Astrocyte of the spinal cord (primary cell): ENCODE measurements around the gene CCL17.

ENCODE experiments used
- DNase-seq: peaks from one replicate; pipeline ENCODE4 v3.0.0; 2011; ENCODE audit warnings: low read depth, low spot score
- H3K4me3 ChIP-seq: 2 replicates; pipeline ENCODE4 v1.5.1; 2011; ENCODE audit warnings: low read depth, mild to moderate bottlenecking, low read length, moderate library complexity
- CTCF ChIP-seq: IDR thresholded peaks from 2 replicates; pipeline ENCODE4 v1.5.1; 2012; ENCODE audit warnings: low read depth, mild to moderate bottlenecking, low read length, inconsistent platforms
- in situ Hi-C: cut with HindIII; loops from 2 replicates; pipeline ENCODE4 v1.10.0; 2017; ENCODE audit warnings: low sequenced_read_pairs

CCL17 gene

GRCh38 chr16:57360321-57360935, 44.1 kb upstream of the CCL17 start:
- H3K4me3 ChIP-seq: no peak overlapping the region
- no peak for TF ChIP-seq CTCF
- no peak for DNase-seq
- in situ Hi-C loops: no loop called here

GRCh38 chr16:57361404-57361803, 43.2 kb upstream of the CCL17 start:
- no peak for DNase-seq
- H3K4me3 ChIP-seq: no peak overlapping the region
- in situ Hi-C loops: no loop called here
- TF ChIP-seq CTCF: no peak

GRCh38 chr16:57364143-57364542, 40.4 kb upstream of the CCL17 start:
- in situ Hi-C loops: no loop called here
- TF ChIP-seq CTCF: no peak
- no peak for DNase-seq
- no peak overlapping the region for H3K4me3 ChIP-seq

GRCh38 chr16:57366544-57367040, 38.0 kb upstream of the CCL17 start:
- TF ChIP-seq CTCF: no peak

GRCh38 chr16:57367116-57367752, 37.3 kb upstream of the CCL17 start:
- no peak for DNase-seq
- no peak overlapping the region for H3K4me3 ChIP-seq
- no peak for TF ChIP-seq CTCF
- in situ Hi-C loops: no loop called here

More at GRCh38 chr16:57366544-57367040, 38.0 kb upstream of the CCL17 start:
- in situ Hi-C loops: no loop called here
- no peak for DNase-seq
- H3K4me3 ChIP-seq: no peak overlapping the region

- DNase-seq: no peak
- TF ChIP-seq CTCF: no peak
- H3K4me3 ChIP-seq: no peak overlapping the region
- in situ Hi-C loops: no loop called here
Measured at GRCh38 chr16:57371494-57372371, 32.8 kb upstream of the CCL17 start.
